Epidermal melanocyte (primary cell): Measurements from ENCODE around the gene BPIFB1.

Experiments
- DNase-seq: peaks from one replicate; pipeline ENCODE4 v3.0.0; 2011; ENCODE audit warnings: low spot score; ENCODE audit not compliant: insufficient read length

BPIFB1 gene

GRCh38 chr20:33325350-33325749, 42.3 kb downstream of the BPIFB1 start:
- DNase-seq: no peak

GRCh38 chr20:33328157-33329137, 45.4 kb downstream of the BPIFB1 start:
- DNase-seq: no peak

- DNase-seq: no peak
Observed at GRCh38 chr20:33332905-33333456, 50.0 kb downstream of the BPIFB1 start.

GRCh38 chr20:33333616-33334015, 50.6 kb downstream of the BPIFB1 start:
- DNase-seq: no peak

- DNase-seq: no peak
Observed at GRCh38 chr20:33334111-33334510, 51.1 kb downstream of the BPIFB1 start.

GRCh38 chr20:33336375-33336774, 53.4 kb downstream of the BPIFB1 start:
- DNase-seq: no peak

GRCh38 chr20:33337119-33337518, 54.1 kb downstream of the BPIFB1 start:
- no peak for DNase-seq

GRCh38 chr20:33337531-33338165, 54.6 kb downstream of the BPIFB1 start:
- no peak for DNase-seq

- no peak for DNase-seq
Observed at GRCh38 chr20:33338467-33339258, 55.6 kb downstream of the BPIFB1 start.

- DNase-seq: no peak
Observed at GRCh38 chr20:33339515-33340058, 56.6 kb downstream of the BPIFB1 start.

- no peak for DNase-seq
Observed at GRCh38 chr20:33343521-33343920, 60.5 kb downstream of the BPIFB1 start.

GRCh38 chr20:33345342-33345741, 62.3 kb downstream of the BPIFB1 start:
- no peak for DNase-seq

GRCh38 chr20:33348136-33348937, 65.3 kb downstream of the BPIFB1 start:
- no peak for DNase-seq

GRCh38 chr20:33349493-33349892, 66.5 kb downstream of the BPIFB1 start:
- no peak for DNase-seq

- DNase-seq: no peak
Observed at GRCh38 chr20:33351696-33352095, 68.7 kb downstream of the BPIFB1 start.

GRCh38 chr20:33352258-33353012, 69.4 kb downstream of the BPIFB1 start:
- DNase-seq: no peak

GRCh38 chr20:33353013-33353402, 70.0 kb downstream of the BPIFB1 start:
- DNase-seq: no peak
